Esophagus muscularis mucosa (tissue), 4 donors: ENCODE measurements around the gene AREL1.

Source experiments
- EP300 ChIP-seq: sonication (generic); formaldehyde crosslinking; IDR thresholded peaks from one replicate; pipeline ENCODE4 v1.6.1; 2017; ENCODE audit warnings: antibody characterized with exemption
- POLR2AphosphoS5 ChIP-seq, 2 donors: sonication (generic); formaldehyde crosslinking; IDR thresholded peaks; one replicate each; pipeline ENCODE4 v1.6.1; 2017; ENCODE audit warnings: antibody characterized with exemption in 2 of 2
- TF ChIP-seq, protein P1 (sequence below), 3 experiments: fragments of 200-600 bp in 2 of 3; fragments of 450-650 bp in 1 of 3; sonication (generic) in 2 of 3; IDR thresholded peaks; one replicate each; pipeline ENCODE4 v1.5.1; 2017 to 2019; ENCODE audit warnings: antibody characterized with exemption in 3 of 3, mild to moderate bottlenecking in 2 of 3, moderate library complexity in 1 of 3

DNA sequence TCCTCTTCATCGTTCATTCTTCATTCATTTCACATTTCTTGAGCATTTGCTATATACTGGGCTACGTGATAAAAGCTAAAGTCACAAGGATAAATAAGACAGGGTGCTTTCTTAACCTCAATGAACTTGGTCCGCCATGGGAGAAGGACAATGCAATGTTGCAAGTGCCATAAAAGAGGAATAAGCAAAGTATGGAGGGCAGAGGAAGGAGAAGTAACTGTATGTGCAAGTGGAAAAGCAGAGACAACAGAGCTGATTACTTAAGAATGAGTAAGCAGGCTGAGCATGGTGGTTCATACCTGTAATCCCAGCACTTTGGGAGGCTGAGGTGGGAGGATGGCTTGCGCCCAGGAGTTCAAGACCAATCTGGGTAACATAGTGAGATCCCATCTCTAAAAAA lies 14.4 kb downstream of the AREL1 start:
- TF ChIP-seq, protein P1, sequence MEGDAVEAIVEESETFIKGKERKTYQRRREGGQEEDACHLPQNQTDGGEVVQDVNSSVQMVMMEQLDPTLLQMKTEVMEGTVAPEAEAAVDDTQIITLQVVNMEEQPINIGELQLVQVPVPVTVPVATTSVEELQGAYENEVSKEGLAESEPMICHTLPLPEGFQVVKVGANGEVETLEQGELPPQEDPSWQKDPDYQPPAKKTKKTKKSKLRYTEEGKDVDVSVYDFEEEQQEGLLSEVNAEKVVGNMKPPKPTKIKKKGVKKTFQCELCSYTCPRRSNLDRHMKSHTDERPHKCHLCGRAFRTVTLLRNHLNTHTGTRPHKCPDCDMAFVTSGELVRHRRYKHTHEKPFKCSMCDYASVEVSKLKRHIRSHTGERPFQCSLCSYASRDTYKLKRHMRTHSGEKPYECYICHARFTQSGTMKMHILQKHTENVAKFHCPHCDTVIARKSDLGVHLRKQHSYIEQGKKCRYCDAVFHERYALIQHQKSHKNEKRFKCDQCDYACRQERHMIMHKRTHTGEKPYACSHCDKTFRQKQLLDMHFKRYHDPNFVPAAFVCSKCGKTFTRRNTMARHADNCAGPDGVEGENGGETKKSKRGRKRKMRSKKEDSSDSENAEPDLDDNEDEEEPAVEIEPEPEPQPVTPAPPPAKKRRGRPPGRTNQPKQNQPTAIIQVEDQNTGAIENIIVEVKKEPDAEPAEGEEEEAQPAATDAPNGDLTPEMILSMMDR (IDR thresholded peaks at IDR 0.05), result no peak
- TF ChIP-seq POLR2AphosphoS5 (IDR thresholded peaks at IDR 0.05) (no peak), EP300 (no peak)
